GM12878 (cell line): ENCODE results near the gene ITGA2. TPM values are rescaled to one million over a fixed set of nuclear protein-coding genes. Genes with fewer than 3 reads are reported as not detected.

Experiments used
- ATAC-seq: fragments of 200-7000 bp; cut with Tn5 transposase; 3 replicates; pipeline ENCODE4 v1.9.1; 2020; ENCODE audit warnings: mild to moderate bottlenecking, moderate library complexity
- BruUV-seq: library from RNA; stranded (reverse); fragments of 400-500 nt; replicated peaks from 2 replicates; lab custom pipeline; 2021; lab: Mats Ljungman, UMichigan
- CTCF ChIA-PET: fragments of 300-600 bp; sonication (Branson Sonifier 250); formaldehyde crosslinking; extraction: SDS; loops from one replicate; lab custom pipeline; 2021; ENCODE audit warnings: inconsistent platforms; lab: Yijun Ruan, JAX
- POLR2A ChIA-PET: fragments of 350-600 bp; formaldehyde crosslinking; extraction: SDS; loops from one replicate; lab custom pipeline; 2021; ENCODE audit warnings: inconsistent platforms; lab: Charles Lee
- RAD21 ChIA-PET: fragments of 300-600 bp; sonication (Branson Sonifier 250); formaldehyde crosslinking; loops from one replicate; lab custom pipeline; 2023; ENCODE audit warnings: antibody characterized with exemption; ENCODE audit not compliant: unreplicated experiment; lab: Charles Lee
- SMC1A ChIA-PET: fragments of 300-600 bp; sonication (Branson Sonifier 250); formaldehyde crosslinking; loops from one replicate; lab custom pipeline; 2023; ENCODE audit not compliant: unreplicated experiment, uncharacterized antibody; lab: Charles Lee
- DNase-seq: peaks from one replicate; pipeline ENCODE4 v3.0.0-alpha.2; 2011; ENCODE audit warnings: low read depth, low spot score
- FAIRE-seq: peaks from 3 replicates; lab custom pipeline; 2011; peaks lifted over from hg19 to GRCh38; lab: Jason Lieb, UNC
- H2AFZ ChIP-seq: 2 replicates; pipeline ENCODE4 v1.6.0; 2011; ENCODE audit warnings: low read depth, low read length, control low read depth; ENCODE audit not compliant: control insufficient read depth
- H3K27ac ChIP-seq: 2 replicates; pipeline ENCODE4 v1.5.1; 2011; ENCODE audit warnings: control low read depth; ENCODE audit not compliant: control insufficient read depth, insufficient read depth
- H3K27me3 ChIP-seq, 2 experiments: replicated peaks in 1 of 2; 2 replicates each; pipeline versions ENCODE4 v1.6.0 to v1.6.1; 2011; ENCODE audit warnings: low read length in 1 of 2; ENCODE audit not compliant: control insufficient read depth in 2 of 2, insufficient read depth in 2 of 2
- H3K36me3 ChIP-seq, 2 experiments: 2 replicates each; pipeline ENCODE4 v1.5.1; 2011; ENCODE audit warnings: low read length in 1 of 2; ENCODE audit not compliant: control insufficient read depth in 2 of 2, insufficient read depth in 2 of 2
- H3K4me1 ChIP-seq: 2 replicates; pipeline ENCODE4 v1.6.1; 2011; ENCODE audit warnings: mild to moderate bottlenecking, low read length, moderate library complexity, mixed read lengths; ENCODE audit not compliant: control insufficient read depth, insufficient read depth
- H3K4me2 ChIP-seq: 2 replicates; pipeline ENCODE4 v1.6.0; 2011; ENCODE audit warnings: control low read depth; ENCODE audit not compliant: control insufficient read depth, insufficient read depth
- H3K4me3 ChIP-seq: fragments of 200-600 bp; sonication (generic); 2 replicates; pipeline ENCODE4 v1.5.1; 2016
- H3K79me2 ChIP-seq: 2 replicates; pipeline ENCODE4 v1.6.0; 2011; ENCODE audit warnings: low read length; ENCODE audit not compliant: control insufficient read depth, insufficient read depth
- H3K9ac ChIP-seq: 2 replicates; pipeline ENCODE4 v1.8.0; 2011; ENCODE audit warnings: low read length, control low read depth, mixed read lengths; ENCODE audit not compliant: control insufficient read depth, insufficient read depth
- H3K9me3 ChIP-seq: replicated peaks from 3 replicates; pipeline ENCODE4 v1.5.1; 2011; ENCODE audit warnings: mild to moderate bottlenecking, low read length; ENCODE audit not compliant: control insufficient read depth, insufficient read depth
- H4K20me1 ChIP-seq: 2 replicates; pipeline ENCODE4 v1.6.0; 2011; ENCODE audit not compliant: control insufficient read depth, insufficient read depth
- CHD1 ChIP-seq: IDR thresholded peaks from 2 replicates; pipeline ENCODE4 v1.6.1; 2012; ENCODE audit warnings: low read depth, low read length, improper control_type of control experiment
- CHD4 ChIP-seq: fragments of 200-600 bp; sonication (generic); IDR thresholded peaks from 2 replicates; pipeline ENCODE4 v1.6.1; 2016; ENCODE audit warnings: mild to moderate bottlenecking
- E2F8 ChIP-seq: fragments of 450-650 bp; IDR thresholded peaks from 2 replicates; pipeline ENCODE4 v1.6.1; 2018; ENCODE audit warnings: mild to moderate bottlenecking, low read depth, moderate library complexity; ENCODE audit not compliant: partially characterized antibody
- GATAD2B ChIP-seq: fragments of 450-650 bp; conservative IDR thresholded peaks from 2 replicates; pipeline ENCODE4 v1.6.1; 2017; ENCODE audit warnings: low read depth, mild to moderate bottlenecking, moderate library complexity
- HDAC2 ChIP-seq: fragments of 200-600 bp; sonication (generic); IDR thresholded peaks from 2 replicates; pipeline ENCODE4 v1.6.1; 2017
- IKZF2 ChIP-seq, 2 experiments: fragments of 450-650 bp; IDR thresholded peaks; 2 replicates each; pipeline ENCODE4 v1.6.1; 2017; ENCODE audit warnings: mild to moderate bottlenecking in 2 of 2, moderate library complexity in 2 of 2
- MTA3 ChIP-seq: IDR thresholded peaks from 2 replicates; pipeline ENCODE4 v1.6.1; 2012; ENCODE audit warnings: low read length, inconsistent platforms, borderline replicate concordance
- NR2F1 ChIP-seq: fragments of 450-650 bp; conservative IDR thresholded peaks from 2 replicates; pipeline ENCODE4 v1.6.1; 2017; ENCODE audit warnings: mild to moderate bottlenecking
- PAX5 ChIP-seq: IDR thresholded peaks from 2 replicates; pipeline ENCODE4 v1.6.1; 2011; ENCODE audit warnings: low read depth, low read length, borderline replicate concordance
- POLR2AphosphoS2 ChIP-seq: IDR thresholded peaks from 2 replicates; pipeline ENCODE4 v1.6.1; 2011; ENCODE audit warnings: low read depth, mild to moderate bottlenecking, low read length, improper control_type of control experiment, moderate library complexity
- RB1 ChIP-seq: fragments of 450-650 bp; formaldehyde crosslinking; IDR thresholded peaks from 2 replicates; pipeline ENCODE4 v1.6.1; 2017; ENCODE audit warnings: mild to moderate bottlenecking, borderline replicate concordance
- RFX5 ChIP-seq: IDR thresholded peaks from 2 replicates; pipeline ENCODE4 v1.6.1; 2011; ENCODE audit warnings: low read depth, low read length, improper control_type of control experiment
- RUNX3 ChIP-seq: IDR thresholded peaks from 2 replicates; pipeline ENCODE4 v1.6.1; 2012; ENCODE audit warnings: low read length, inconsistent platforms
- SRF ChIP-seq, 2 experiments: IDR thresholded peaks; 2 replicates each; pipeline ENCODE4 v1.6.1; 2011; ENCODE audit warnings: low read depth in 2 of 2, low read length in 2 of 2, mild to moderate bottlenecking in 1 of 2, moderate library complexity in 1 of 2
- ZNF217 ChIP-seq: fragments of 450-650 bp; IDR thresholded peaks from 2 replicates; pipeline ENCODE4 v1.6.1; 2017; ENCODE audit warnings: antibody characterized with exemption, mild to moderate bottlenecking
- ZSCAN29 ChIP-seq: fragments of 450-650 bp; IDR thresholded peaks from 2 replicates; pipeline ENCODE4 v1.6.1; 2017; ENCODE audit warnings: mild to moderate bottlenecking, moderate library complexity
- WGBS: methylation state at CpG from one replicate; pipeline ENCODE4 v1.1.6; 2016; ENCODE audit warnings: low lambda C conversion rate; ENCODE audit not compliant: insufficient replicate concordance, insufficient coverage; ENCODE audit errors: missing lambda C conversion rate; 5-methylcytosine and 5-hydroxymethylcytosine counted together
- in situ Hi-C: fragments of 300-500 bp; cut with MboI; formaldehyde crosslinking; loops from 9 replicates; pipeline ENCODE4 v1.14.3; 2018; ENCODE audit warnings: mixed read lengths
- intact Hi-C: fragments of 100-400 bp; cut with micrococcal nuclease; formaldehyde crosslinking; loops from one replicate; pipeline ENCODE4 v1.14.2; 2022; ENCODE audit not compliant: unreplicated experiment
- polyA plus RNA-seq, 11 experiments: library from polyadenylated mRNA; depleted of rRNA in 4 of 11; unstranded in 6 of 11; stranded (reverse) in 5 of 11; fragments of >200 nt; fragmentation: Nextera tagmentation in 4 of 11; fragmentation: Illumina TruSeq in 1 of 11; extraction: Ambion mirVana in 4 of 11; extraction: Trizol in 1 of 11; gene quantifications; 1 replicate in 1 of 11; 2 replicates in 10 of 11; pipeline versions ENCODE4 v1.2.1 to v1.2.3, GENCODE V29; 2011 to 2016; ENCODE audit warnings: inconsistent platforms in 2 of 11, missing spikeins in 2 of 11, low read depth in 1 of 11
- total RNA-seq, 4 experiments: library from RNA; depleted of rRNA in 3 of 4; stranded (reverse); fragments of >200 nt in 3 of 4; fragmentation: Illumina TruSeq in 1 of 4; extraction: Trizol in 1 of 4; gene quantifications; 2 replicates each; pipeline versions ENCODE4 v1.2.1 to v1.2.3, GENCODE V29; 2013 to 2021
- TF ChIP-seq, protein P1 (sequence below): fragments of 450-650 bp; IDR thresholded peaks from 2 replicates; pipeline ENCODE4 v1.6.1; 2016; ENCODE audit warnings: mild to moderate bottlenecking
- TF ChIP-seq, protein P2 (sequence below): IDR thresholded peaks from 2 replicates; pipeline ENCODE4 v1.6.1; 2012; ENCODE audit warnings: low read depth, low read length, improper control_type of control experiment

Gene ITGA2
- total and polyA plus RNA-seq, 10 of the 15 experiments (the other 5 are each of a cell fraction or from before 2014, with no cell fraction given) = under 0.01 to 0.13 (median 0.03) TPM; not detected in 6

GRCh38 chr5:53067641-53068040 lies 78.5 kb downstream of the ITGA2 start:
- Histone ChIP-seq H3K9me3 (no peaks in the 10 kb centered on the region), H2AFZ (no peak overlapping the region), H3K27ac (no peak overlapping the region), H4K20me1 (no peaks in the 10 kb centered on the region), H3K9ac (no peak overlapping the region), H3K27me3 (peaks cover 0 to 5% of the 10 kb centered on the region in 2 experiments; a peak in 1 of 4 replicates), H3K4me2 (no peak overlapping the region), H3K79me2 (no peaks in the 10 kb centered on the region), H3K4me3 (no peak overlapping the region), H3K36me3 (no peaks in the 10 kb centered on the region), H3K4me1 (no peaks in the 10 kb centered on the region)
- RAD21 ChIA-PET = no interaction called here
- POLR2A ChIA-PET = no interaction called here
- no peak for FAIRE-seq
- SMC1A ChIA-PET = interaction anchor here (1.0 kb wide), 1 partner anchor 14 kb away, joined by 3 read pairs; no protein-coding TSS in a partner anchor
- WGBS = 24% methylated on average over 1 of the region's 1 CpG
- no TSS peak for BruUV-seq
- ATAC-seq = no peak
- DNase-seq = no peak
- CTCF ChIA-PET = interaction anchor here (0.8 to 1.3 kb wide), 2 partner anchors 14 to 119 kb away, joined by 3 read pairs; no protein-coding TSS in a partner anchor
- TF ChIP-seq, protein P1, sequence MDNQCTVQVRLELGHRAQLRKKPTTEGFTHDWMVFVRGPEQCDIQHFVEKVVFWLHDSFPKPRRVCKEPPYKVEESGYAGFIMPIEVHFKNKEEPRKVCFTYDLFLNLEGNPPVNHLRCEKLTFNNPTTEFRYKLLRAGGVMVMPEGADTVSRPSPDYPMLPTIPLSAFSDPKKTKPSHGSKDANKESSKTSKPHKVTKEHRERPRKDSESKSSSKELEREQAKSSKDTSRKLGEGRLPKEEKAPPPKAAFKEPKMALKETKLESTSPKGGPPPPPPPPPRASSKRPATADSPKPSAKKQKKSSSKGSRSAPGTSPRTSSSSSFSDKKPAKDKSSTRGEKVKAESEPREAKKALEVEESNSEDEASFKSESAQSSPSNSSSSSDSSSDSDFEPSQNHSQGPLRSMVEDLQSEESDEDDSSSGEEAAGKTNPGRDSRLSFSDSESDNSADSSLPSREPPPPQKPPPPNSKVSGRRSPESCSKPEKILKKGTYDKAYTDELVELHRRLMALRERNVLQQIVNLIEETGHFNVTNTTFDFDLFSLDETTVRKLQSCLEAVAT = no peak
- no peak for TF ChIP-seq RB1
- no peak for TF ChIP-seq GATAD2B
- TF ChIP-seq ZSCAN29 = no peak
- TF ChIP-seq, protein P2, sequence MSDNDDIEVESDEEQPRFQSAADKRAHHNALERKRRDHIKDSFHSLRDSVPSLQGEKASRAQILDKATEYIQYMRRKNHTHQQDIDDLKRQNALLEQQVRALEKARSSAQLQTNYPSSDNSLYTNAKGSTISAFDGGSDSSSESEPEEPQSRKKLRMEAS = no peak
- TF ChIP-seq POLR2AphosphoS2 = no peak
- TF ChIP-seq PAX5 = no peak
- TF ChIP-seq CHD4 = no peak
- no peak for TF ChIP-seq NR2F1
- TF ChIP-seq IKZF2 (IDR thresholded peaks at IDR 0.05) = no peak
- TF ChIP-seq CHD1 = no peak
- TF ChIP-seq ZNF217 = no peak
- TF ChIP-seq E2F8 = no peak
- no peak for TF ChIP-seq SRF (IDR thresholded peaks at IDR 0.05; ENCODE audit: low read depth in 2 of 2, low read length in 2 of 2)
- TF ChIP-seq RFX5 = no peak
- TF ChIP-seq RUNX3 = no peak
- TF ChIP-seq HDAC2 = no peak
- TF ChIP-seq MTA3 = no peak
- in situ Hi-C loops = no loop called here
- intact Hi-C loops = no loop called here
